Activated CD4-positive, alpha-beta T cell treated with anti-CD3 and anti-CD28 coated beads, Interleukin-2, amount 10 ng/mL, durations not matched to agents 7 days and 5 days (primary cell): ENCODE data around the gene ANXA9. TPM values are rescaled to one million over a fixed set of nuclear protein-coding genes. Genes with fewer than 3 reads are reported as not detected.

Experiments used
- CTCF ChIA-PET: fragments of 350-600 bp; sonication (Branson Sonifier 250); formaldehyde crosslinking; loops from one replicate; lab custom pipeline; 2021; ENCODE audit warnings: antibody characterized with exemption; lab: Charles Lee
- POLR2A ChIA-PET: fragments of 350-600 bp; sonication (Branson Sonifier 250); formaldehyde crosslinking; loops from one replicate; lab custom pipeline; 2021; ENCODE audit warnings: antibody characterized with exemption; lab: Charles Lee
- DNase-seq: peaks from one replicate; pipeline ENCODE4 v3.0.0-alpha.2; 2020
- H3K27ac Mint-ChIP-seq: one replicate; pipeline ENCODE4 v1.8.0; 2021; ENCODE audit warnings: mild to moderate bottlenecking, moderate library complexity, mixed read lengths
- H3K27me3 Mint-ChIP-seq: one replicate; pipeline ENCODE4 v1.8.0; 2021; ENCODE audit warnings: mixed read lengths
- H3K36me3 Mint-ChIP-seq: one replicate; pipeline ENCODE4 v1.8.0; 2021; ENCODE audit warnings: low read depth, mixed read lengths
- H3K4me1 Mint-ChIP-seq: one replicate; pipeline ENCODE4 v1.8.0; 2021; ENCODE audit warnings: mixed read lengths
- H3K4me3 Mint-ChIP-seq: one replicate; pipeline ENCODE4 v1.8.0; 2021; ENCODE audit warnings: mild to moderate bottlenecking, moderate library complexity, mixed read lengths
- H3K9me3 Mint-ChIP-seq: one replicate; pipeline ENCODE4 v1.8.0; 2021; ENCODE audit warnings: mixed read lengths
- total RNA-seq, 2 experiments: library from RNA; stranded (reverse); gene quantifications; one replicate each; pipeline ENCODE4 v1.2.3, GENCODE V29; 2021

ANXA9 gene
- total RNA-seq, 2 experiments from 2014 or later = 0.10 TPM; not detected in 1

- H3K27me3 Mint-ChIP-seq = no peaks in the 10 kb centered on the region
- POLR2A ChIA-PET = no interaction called here
- CTCF ChIA-PET = interaction anchor here (0.6 to 1.3 kb wide), 2 partner anchors 38 to 242 kb away, joined by 3 to 5 read pairs; partner anchors contain the start of gene C1orf56
- H3K4me3 Mint-ChIP-seq = peak overlapping the region; percentile 98
- H3K36me3 Mint-ChIP-seq = peaks cover 10% of the 10 kb centered on the region
- peaks cover 67% of the 10 kb centered on the region for H3K4me1 Mint-ChIP-seq
- no peak for DNase-seq
- H3K27ac Mint-ChIP-seq = no peak overlapping the region
- H3K9me3 Mint-ChIP-seq = no peaks in the 10 kb centered on the region
These were observed 27.7 kb downstream of the ANXA9 start for GRCh38 chr1:151009674-151010345.

DNA sequence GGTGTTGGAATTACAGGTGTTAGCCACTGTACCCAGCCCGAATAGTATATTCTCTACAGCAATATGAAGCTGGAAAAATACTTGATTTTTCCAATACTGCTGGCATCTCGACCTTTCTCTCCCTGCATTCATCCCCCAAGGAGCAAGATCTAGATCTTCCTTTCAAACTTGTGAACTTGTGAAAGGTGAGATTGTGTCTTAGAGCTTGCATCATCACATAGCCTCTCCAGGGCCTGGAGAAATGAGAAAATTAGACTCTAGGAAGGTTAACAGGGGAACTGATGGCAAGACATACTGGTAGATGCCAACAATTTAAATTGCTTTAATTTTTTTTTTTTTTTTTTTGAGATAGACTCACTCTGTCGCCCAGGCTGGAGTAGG is 28.2 kb downstream of the ANXA9 start:
- no peak overlapping the region for H3K27ac Mint-ChIP-seq
- ChIA-PET POLR2A (interaction anchor here (0.6 kb wide), 1 partner anchor 653 kb away, joined by 11 read pairs; no protein-coding TSS in a partner anchor), CTCF (interaction anchor here (0.6 to 1.3 kb wide), 2 partner anchors 38 to 241 kb away, joined by 3 to 5 read pairs; partner anchors contain the start of gene C1orf56)
- no peaks in the 10 kb centered on the region for H3K27me3 Mint-ChIP-seq
- H3K4me1 Mint-ChIP-seq = peaks cover 64% of the 10 kb centered on the region
- H3K9me3 Mint-ChIP-seq = no peaks in the 10 kb centered on the region
- no peak overlapping the region for H3K4me3 Mint-ChIP-seq
- DNase-seq = no peak
- H3K36me3 Mint-ChIP-seq = peaks cover 10% of the 10 kb centered on the region

- CTCF ChIA-PET = interaction anchor here (0.5 to 1.1 kb wide), 4 partner anchors 14 to 219 kb away, joined by 3 to 5 read pairs (median 4); no protein-coding TSS in a partner anchor
These were observed 29.2 kb downstream of the ANXA9 start for GRCh38 chr1:151011154-151011850.

DNA sequence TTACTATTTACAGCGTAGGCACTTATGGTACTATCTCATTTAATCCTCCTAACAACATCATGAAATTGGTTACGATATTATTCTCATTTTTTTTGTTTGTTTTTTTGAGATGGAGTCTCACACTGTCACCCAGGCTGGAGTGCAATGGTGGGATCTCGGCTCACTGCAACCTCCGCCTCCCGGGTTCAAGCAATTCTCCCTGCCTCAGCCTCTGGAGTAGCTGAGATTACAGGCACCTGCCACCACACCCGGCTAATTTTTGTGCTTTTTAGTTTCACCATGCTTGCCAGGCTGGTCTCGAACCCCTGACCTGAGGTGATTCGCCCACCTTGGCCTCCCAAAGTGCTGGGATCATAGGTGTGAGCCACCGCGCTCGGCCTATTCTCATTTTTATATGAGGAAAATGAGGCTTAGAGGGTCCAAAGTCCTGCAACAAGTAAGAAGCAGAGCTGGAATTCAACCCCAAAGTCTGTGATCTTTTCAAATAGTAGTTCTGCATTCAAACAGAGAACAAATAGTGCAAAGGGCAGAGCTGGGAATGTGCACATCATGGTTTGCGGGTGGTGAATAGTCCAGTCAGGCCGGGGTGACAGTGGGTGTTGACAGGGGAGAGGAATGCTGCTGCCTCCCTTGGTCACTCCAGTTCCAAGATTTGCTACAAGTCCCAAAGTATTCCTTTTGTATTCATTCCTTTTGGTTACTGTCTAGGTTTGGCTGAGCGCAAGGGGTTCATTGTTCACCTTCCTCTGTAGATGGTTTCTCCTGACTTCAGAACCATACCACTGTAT is 30.8 kb downstream of the ANXA9 start:
- POLR2A ChIA-PET = no interaction called here
- CTCF ChIA-PET = interaction anchor here (0.6 to 1.4 kb wide), 3 partner anchors 46 to 144 kb away, joined by 3 to 4 read pairs (median 3); partner anchors contain the start of genes CDC42SE1 and TNFAIP8L2
- H3K27ac Mint-ChIP-seq = no peak overlapping the region
- H3K36me3 Mint-ChIP-seq = peaks cover 10% of the 10 kb centered on the region
- no peak overlapping the region for H3K4me3 Mint-ChIP-seq
- no peaks in the 10 kb centered on the region for H3K27me3 Mint-ChIP-seq
- H3K9me3 Mint-ChIP-seq = no peaks in the 10 kb centered on the region
- DNase-seq = no peak
- H3K4me1 Mint-ChIP-seq = peaks cover 40% of the 10 kb centered on the region

More at GRCh38 chr1:151011154-151011850, 29.2 kb downstream of the ANXA9 start:
- no peak overlapping the region for H3K4me3 Mint-ChIP-seq
- H3K27me3 Mint-ChIP-seq = no peaks in the 10 kb centered on the region
- H3K36me3 Mint-ChIP-seq = peaks cover 10% of the 10 kb centered on the region
- peaks cover 55% of the 10 kb centered on the region for H3K4me1 Mint-ChIP-seq
- H3K27ac Mint-ChIP-seq = no peak overlapping the region
- POLR2A ChIA-PET = interaction anchor here (0.6 kb wide), 1 partner anchor 654 kb away, joined by 11 read pairs; no protein-coding TSS in a partner anchor
- no peaks in the 10 kb centered on the region for H3K9me3 Mint-ChIP-seq
- no peak for DNase-seq

DNA sequence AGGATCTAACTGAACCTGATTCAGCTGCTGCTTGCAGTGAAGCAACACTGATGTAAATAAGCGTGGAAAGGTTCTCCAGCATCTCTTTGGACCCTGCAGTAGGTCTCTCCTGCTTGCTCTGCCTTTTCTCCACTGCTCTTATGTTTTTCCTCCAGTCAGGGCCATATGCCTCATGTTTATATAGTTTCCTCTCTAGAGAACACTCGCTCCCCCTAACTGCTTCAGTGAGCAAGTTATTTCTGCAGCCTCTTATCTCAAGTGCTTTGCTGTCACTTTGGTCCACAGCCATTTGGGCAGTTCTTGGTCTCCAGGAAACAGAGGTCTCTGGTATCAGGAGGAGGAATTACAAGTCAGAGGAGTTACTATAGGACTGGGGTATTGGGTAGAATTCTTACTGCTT is 31.4 kb downstream of the ANXA9 start:
- no peaks in the 10 kb centered on the region for H3K9me3 Mint-ChIP-seq
- CTCF ChIA-PET = interaction anchor here (1.4 kb wide), 1 partner anchor 143 kb away, joined by 4 read pairs; the partner anchor contains the start of gene TNFAIP8L2
- H3K27ac Mint-ChIP-seq = no peak overlapping the region
- no peak overlapping the region for H3K4me3 Mint-ChIP-seq
- H3K4me1 Mint-ChIP-seq = peaks cover 34% of the 10 kb centered on the region
- DNase-seq = no peak
- H3K27me3 Mint-ChIP-seq = no peaks in the 10 kb centered on the region
- peaks cover 13% of the 10 kb centered on the region for H3K36me3 Mint-ChIP-seq
- POLR2A ChIA-PET = no interaction called here

DNA sequence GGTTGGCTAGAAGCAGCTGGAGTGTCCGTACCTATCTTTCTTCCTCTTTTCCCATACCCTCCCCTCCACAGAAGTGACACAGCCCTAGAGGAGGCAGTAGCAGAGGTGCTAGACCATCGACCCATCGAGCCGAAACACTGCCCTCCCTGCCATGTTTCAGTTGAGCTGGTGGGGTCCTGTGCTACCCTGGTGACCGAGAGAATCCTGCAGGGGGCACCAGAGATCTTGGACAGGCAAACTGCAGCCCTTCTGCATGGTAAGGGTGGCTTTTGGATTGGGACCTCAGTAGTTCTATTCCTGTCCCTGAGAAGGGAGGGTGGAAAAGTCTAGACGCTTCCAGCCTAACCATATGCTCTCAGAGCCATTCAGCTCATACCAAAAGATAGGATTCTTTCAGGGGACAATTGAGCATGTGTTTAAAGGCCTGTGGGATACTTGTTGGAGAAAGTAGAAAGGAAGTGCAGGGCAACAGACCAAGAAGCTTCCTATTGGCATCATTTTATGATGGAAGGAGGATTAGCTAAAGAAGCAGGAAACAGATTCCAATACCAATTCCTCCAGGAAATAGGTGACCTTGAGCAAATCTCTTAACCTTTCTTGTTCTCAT is 42.6 kb downstream of the ANXA9 start:
- peak; percentile 91 for DNase-seq
- Mint-ChIP-seq H3K4me3 (no peak overlapping the region), H3K36me3 (peaks cover 35% of the 10 kb centered on the region), H3K4me1 (peaks cover 9% of the 10 kb centered on the region), H3K27ac (peak overlapping the region; percentile 66), H3K9me3 (no peaks in the 10 kb centered on the region), H3K27me3 (no peaks in the 10 kb centered on the region)
- POLR2A ChIA-PET = interaction anchor here (0.6 kb wide), 1 partner anchor 228 kb away, joined by 4 read pairs; no protein-coding TSS in a partner anchor
- CTCF ChIA-PET = interaction anchor here (0.6 to 1.8 kb wide), 28 partner anchors 9 to 327 kb away, joined by 3 to 11 read pairs (median 3); partner anchors contain the start of genes CDC42SE1, GOLPH3L, MLLT11 and TNFAIP8L2

- ChIA-PET CTCF (interaction anchor here (1.2 to 1.5 kb wide), 2 partner anchors 11 to 23 kb away, joined by 3 to 4 read pairs; no protein-coding TSS in a partner anchor), POLR2A (interaction anchor here (0.9 kb wide), 1 partner anchor 31 kb away, joined by 3 read pairs; no protein-coding TSS in a partner anchor)
- DNase-seq = no peak
- Mint-ChIP-seq H3K4me1 (peaks cover 9% of the 10 kb centered on the region), H3K36me3 (peaks cover 39% of the 10 kb centered on the region), H3K27me3 (no peaks in the 10 kb centered on the region), H3K9me3 (no peaks in the 10 kb centered on the region), H3K4me3 (no peak overlapping the region), H3K27ac (no peak overlapping the region)
These were observed 44.4 kb downstream of the ANXA9 start for GRCh38 chr1:151026460-151026859.

GRCh38 chr1:151032164-151032563 is 50.1 kb downstream of the ANXA9 start:
- Mint-ChIP-seq H3K4me1 (peaks cover 3% of the 10 kb centered on the region), H3K36me3 (peaks cover 37% of the 10 kb centered on the region), H3K9me3 (no peaks in the 10 kb centered on the region), H3K27ac (no peak overlapping the region), H3K27me3 (no peaks in the 10 kb centered on the region), H3K4me3 (no peak overlapping the region)
- DNase-seq = no peak
- POLR2A ChIA-PET = no interaction called here
- CTCF ChIA-PET = interaction anchor here (0.7 to 1.7 kb wide), 3 partner anchors 26 to 331 kb away, joined by 3 read pairs; no protein-coding TSS in a partner anchor

DNA sequence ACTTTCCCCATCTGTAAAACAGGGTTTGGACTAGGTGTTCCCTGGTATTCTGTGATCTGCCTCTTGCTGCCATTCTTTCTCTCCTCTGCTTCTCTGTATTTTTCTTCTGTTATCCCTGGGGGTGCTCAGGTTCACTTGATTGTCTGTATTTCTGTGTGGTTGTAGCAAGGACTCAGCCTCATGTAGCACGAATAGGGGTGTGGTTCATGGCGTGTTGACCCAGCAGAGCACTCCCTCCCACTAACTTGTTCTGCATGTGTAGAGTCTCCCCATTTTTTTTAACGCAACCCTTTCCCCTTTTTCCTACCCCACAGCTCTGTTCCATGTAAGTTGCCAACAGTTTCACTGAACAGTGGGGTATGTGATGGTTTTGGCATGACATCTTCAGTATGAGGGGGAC is 53.1 kb downstream of the ANXA9 start:
- Mint-ChIP-seq H3K9me3 (no peaks in the 10 kb centered on the region), H3K27me3 (no peaks in the 10 kb centered on the region), H3K36me3 (peaks cover 22% of the 10 kb centered on the region), H3K4me3 (no peak overlapping the region), H3K27ac (no peak overlapping the region), H3K4me1 (peaks cover 6% of the 10 kb centered on the region)
- CTCF ChIA-PET = interaction anchor here (1.1 to 1.3 kb wide), 3 partner anchors 9 to 39 kb away, joined by 3 to 5 read pairs (median 4); partner anchors contain the start of gene C1orf56
- no peak for DNase-seq
- POLR2A ChIA-PET = no interaction called here

- ChIA-PET CTCF (interaction anchor here (1.1 to 1.3 kb wide), 2 partner anchors 8 to 11 kb away, joined by 4 to 5 read pairs; partner anchors contain the start of gene C1orf56), POLR2A (no interaction called here)
- no peaks in the 10 kb centered on the region for H3K9me3 Mint-ChIP-seq
- DNase-seq = no peak
- H3K4me1 Mint-ChIP-seq = peaks cover 6% of the 10 kb centered on the region
- H3K4me3 Mint-ChIP-seq = no peak within 1 kb of the TSS
- H3K27ac Mint-ChIP-seq = no peak within 1 kb of the TSS
- H3K27me3 Mint-ChIP-seq = no peaks in the 10 kb centered on the region
- H3K36me3 Mint-ChIP-seq = peaks cover 19% of the 10 kb centered on the region
These were observed 54.3 kb downstream of the ANXA9 start, which contains the start of gene BNIPL for GRCh38 chr1:151036356-151036755. BNIPL (plus strand) TSS chr1:151036586; CDS start chr1:151036726, 140 bp downstream.

GRCh38 chr1:151037032-151037431 is 54.9 kb downstream of the ANXA9 start:
- H3K27me3 Mint-ChIP-seq = no peaks in the 10 kb centered on the region
- H3K4me3 Mint-ChIP-seq = no peak overlapping the region
- no peak for DNase-seq
- H3K27ac Mint-ChIP-seq = no peak overlapping the region
- ChIA-PET POLR2A (interaction anchor here (0.5 kb wide), 1 partner anchor 48 kb away, joined by 5 read pairs; no protein-coding TSS in a partner anchor), CTCF (interaction anchor here (0.6 to 1.0 kb wide), 2 partner anchors 11 to 63 kb away, joined by 3 to 4 read pairs; partner anchors contain the start of gene C1orf56)
- H3K36me3 Mint-ChIP-seq = peaks cover 17% of the 10 kb centered on the region
- peaks cover 6% of the 10 kb centered on the region for H3K4me1 Mint-ChIP-seq
- no peaks in the 10 kb centered on the region for H3K9me3 Mint-ChIP-seq
